Peyer's patch (tissue), 4 donors: ENCODE results near the gene MESP2. TPM values are rescaled to one million over a fixed set of nuclear protein-coding genes. Genes with fewer than 3 reads are reported as not detected.

Source experiments
- DNase-seq, 3 donors: peaks; one replicate each; pipeline ENCODE4 v3.0.0-alpha.2; 2017 to 2019
- H3K27ac ChIP-seq, 4 donors: fragments of 200-600 bp; sonication (generic); one replicate each; pipeline ENCODE4 v1.5.1; 2016 to 2019
- H3K27me3 ChIP-seq, 2 donors: fragments of 200-600 bp; sonication (generic); one replicate each; pipeline ENCODE4 v1.5.1; 2019
- H3K36me3 ChIP-seq, 3 donors: fragments of 200-600 bp; sonication (generic); one replicate each; pipeline ENCODE4 v1.5.1; 2016 to 2019
- H3K4me1 ChIP-seq, 4 donors: fragments of 200-600 bp; sonication (generic); one replicate each; pipeline ENCODE4 v1.5.1; 2016 to 2019
- H3K4me3 ChIP-seq, 4 donors: fragments of 200-600 bp; sonication (generic); 1 replicate in 3 of 4; 2 replicates in 1 of 4; pipeline ENCODE4 v1.5.1; 2016 to 2019; ENCODE audit warnings: mild to moderate bottlenecking in 1 of 4
- H3K9me3 ChIP-seq, 4 donors: fragments of 200-600 bp; sonication (generic); one replicate each; pipeline ENCODE4 v1.5.1; 2016 to 2019; ENCODE audit warnings: mild to moderate bottlenecking in 1 of 4
- POLR2A ChIP-seq, 2 donors: fragments of 450-650 bp; IDR thresholded peaks; one replicate each; pipeline ENCODE4 v1.5.1; 2017; ENCODE audit warnings: antibody characterized with exemption in 2 of 2, mild to moderate bottlenecking in 2 of 2, moderate library complexity in 2 of 2
- total RNA-seq, 4 donors: library from RNA; depleted of rRNA; stranded (reverse); fragments of >200 nt; gene quantifications; one replicate each; pipeline ENCODE4 v1.1.0, GENCODE V29; 2016
- TF ChIP-seq, protein P1 (sequence below), 6 experiments: fragments of 450-650 bp in 4 of 6; fragments of 200-600 bp in 2 of 6; sonication (generic) in 1 of 6; IDR thresholded peaks; one replicate each; pipeline ENCODE4 v1.5.1; 2017 to 2019; ENCODE audit warnings: antibody characterized with exemption in 6 of 6, mild to moderate bottlenecking in 3 of 6, moderate library complexity in 1 of 6

Gene MESP2
- total RNA-seq, 4 donors from 2014 or later, result not detected

DNA sequence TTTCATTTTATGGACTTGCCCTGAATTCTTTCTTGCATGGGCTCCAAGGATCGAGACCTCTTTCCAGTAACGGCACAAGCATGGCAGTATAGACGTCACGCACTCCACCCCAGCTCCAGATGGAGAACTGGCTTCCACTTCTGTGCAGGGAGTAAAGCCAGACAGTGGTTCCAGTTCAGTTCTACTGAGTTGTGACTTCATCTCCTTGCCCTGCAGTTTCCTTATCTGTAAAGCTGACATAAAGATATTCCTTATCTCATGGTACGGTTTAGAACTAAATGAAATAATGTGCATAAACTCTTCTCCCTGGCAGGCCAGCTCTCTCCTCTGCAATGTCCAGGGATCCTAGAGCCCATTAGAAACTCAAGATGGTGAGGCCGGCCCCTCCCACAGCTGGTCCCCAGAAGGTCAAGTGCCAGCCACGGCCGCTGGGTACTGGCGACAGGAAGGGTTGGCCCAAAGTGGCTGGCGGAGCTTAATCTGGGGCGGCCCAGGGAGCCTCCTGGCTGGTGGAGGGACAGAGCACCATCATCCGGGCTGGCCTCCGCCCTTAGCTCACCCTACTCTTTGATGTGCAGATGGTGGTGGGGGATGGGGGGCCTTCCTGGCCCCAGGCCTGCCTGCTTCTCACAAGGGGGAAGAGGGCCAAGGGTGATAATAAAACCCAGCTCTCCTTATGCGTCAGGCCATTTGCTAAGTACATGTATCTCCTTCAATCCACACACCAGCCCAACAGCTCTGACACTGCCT, 7.2 kb downstream of the MESP2 start:
- peaks cover 0 to 47% (median 3%) of the 10 kb centered on the region in 4 donors for H3K4me1 ChIP-seq
- H3K27ac ChIP-seq, result peak overlapping the region in 3 of 4 donors; percentile 68 to 97 (median 91)
- H3K4me3 ChIP-seq, result no peak overlapping the region
- no peaks in the 10 kb centered on the region for H3K9me3 ChIP-seq
- H3K27me3 ChIP-seq, result no peaks in the 10 kb centered on the region
- DNase-seq, result peak in 1 of 3 donors; percentile 82
- H3K36me3 ChIP-seq, result peaks cover 0 to 7% (median 0%) of the 10 kb centered on the region in 3 donors
- TF ChIP-seq, protein P1, sequence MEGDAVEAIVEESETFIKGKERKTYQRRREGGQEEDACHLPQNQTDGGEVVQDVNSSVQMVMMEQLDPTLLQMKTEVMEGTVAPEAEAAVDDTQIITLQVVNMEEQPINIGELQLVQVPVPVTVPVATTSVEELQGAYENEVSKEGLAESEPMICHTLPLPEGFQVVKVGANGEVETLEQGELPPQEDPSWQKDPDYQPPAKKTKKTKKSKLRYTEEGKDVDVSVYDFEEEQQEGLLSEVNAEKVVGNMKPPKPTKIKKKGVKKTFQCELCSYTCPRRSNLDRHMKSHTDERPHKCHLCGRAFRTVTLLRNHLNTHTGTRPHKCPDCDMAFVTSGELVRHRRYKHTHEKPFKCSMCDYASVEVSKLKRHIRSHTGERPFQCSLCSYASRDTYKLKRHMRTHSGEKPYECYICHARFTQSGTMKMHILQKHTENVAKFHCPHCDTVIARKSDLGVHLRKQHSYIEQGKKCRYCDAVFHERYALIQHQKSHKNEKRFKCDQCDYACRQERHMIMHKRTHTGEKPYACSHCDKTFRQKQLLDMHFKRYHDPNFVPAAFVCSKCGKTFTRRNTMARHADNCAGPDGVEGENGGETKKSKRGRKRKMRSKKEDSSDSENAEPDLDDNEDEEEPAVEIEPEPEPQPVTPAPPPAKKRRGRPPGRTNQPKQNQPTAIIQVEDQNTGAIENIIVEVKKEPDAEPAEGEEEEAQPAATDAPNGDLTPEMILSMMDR (IDR thresholded peaks at IDR 0.05), result no peak
- no peak for TF ChIP-seq POLR2A (IDR thresholded peaks at IDR 0.05)

DNA sequence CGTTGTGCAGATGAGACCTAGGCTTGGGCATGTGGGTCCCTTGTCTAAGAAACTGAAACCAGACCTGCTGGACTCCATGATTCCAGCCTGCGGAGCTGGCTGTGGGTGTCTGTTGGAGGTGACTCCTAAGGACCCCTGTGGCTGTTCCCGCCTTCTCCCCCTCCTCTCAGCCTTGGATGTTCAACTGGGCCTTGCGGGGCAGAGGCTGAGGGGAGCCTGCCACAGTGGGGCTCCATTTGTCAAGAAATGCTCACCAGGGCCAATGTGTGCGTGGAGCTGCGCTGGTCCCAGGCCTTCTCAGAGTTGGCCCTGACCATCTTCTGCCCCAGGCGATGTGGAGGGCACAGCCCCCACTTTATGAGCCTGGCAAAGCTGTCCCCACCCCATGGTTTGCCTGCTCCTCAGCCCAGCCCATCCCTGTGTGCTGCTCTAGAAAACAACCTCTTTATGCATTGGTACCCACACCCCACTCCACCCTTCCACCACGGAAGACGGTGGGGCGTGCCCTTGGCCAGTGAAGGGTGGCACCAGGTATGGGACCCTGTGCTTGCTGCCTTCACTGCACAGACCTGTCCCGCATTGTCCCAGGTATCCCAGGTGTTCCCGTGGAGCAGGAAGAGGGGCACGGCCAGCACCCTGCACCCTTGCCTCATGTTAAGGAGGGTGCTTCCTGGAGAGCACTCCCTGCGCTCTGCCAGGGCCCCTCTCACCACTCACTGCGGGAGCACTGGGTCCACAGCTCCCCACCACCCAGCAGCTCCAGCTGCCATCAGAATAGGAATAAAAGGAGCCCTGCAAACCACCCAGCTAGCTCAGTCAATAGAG, 7.9 kb downstream of the MESP2 start:
- Histone ChIP-seq H3K36me3 (peaks cover 0 to 12% (median 0%) of the 10 kb centered on the region in 3 donors), H3K27me3 (no peaks in the 10 kb centered on the region), H3K27ac (peak overlapping the region in 3 of 4 donors; percentile 68 to 97 (median 91)), H3K4me1 (peaks cover 0 to 47% (median 3%) of the 10 kb centered on the region in 4 donors), H3K9me3 (no peaks in the 10 kb centered on the region), H3K4me3 (no peak overlapping the region)
- peak; percentile 16 to 24 for TF ChIP-seq POLR2A (IDR thresholded peaks at IDR 0.05)
- TF ChIP-seq, protein P1 (IDR thresholded peaks at IDR 0.05), result no peak
- no peak for DNase-seq

DNA sequence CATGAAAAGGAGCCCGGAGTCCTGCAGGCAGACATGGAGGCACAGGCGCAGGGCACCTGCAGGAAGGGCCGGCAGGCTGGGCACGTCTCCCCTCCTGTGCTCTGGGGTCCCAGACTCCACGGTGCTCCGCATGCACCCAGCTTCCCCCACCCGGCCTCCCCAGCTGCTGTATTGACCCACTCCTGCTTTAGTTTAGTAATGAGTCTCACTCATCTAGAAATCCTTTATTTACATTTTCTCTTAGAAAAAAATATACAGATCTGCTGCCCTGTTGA, 8.5 kb downstream of the MESP2 start:
- no peaks in the 10 kb centered on the region for H3K9me3 ChIP-seq
- peaks cover 0 to 47% (median 3%) of the 10 kb centered on the region in 4 donors for H3K4me1 ChIP-seq
- DNase-seq, result no peak
- peak in 1 of 2 donors; percentile 4 for TF ChIP-seq POLR2A (IDR thresholded peaks at IDR 0.05)
- TF ChIP-seq, protein P1 (IDR thresholded peaks at IDR 0.05), result no peak
- peak overlapping the region in 3 of 4 donors; percentile 68 to 97 (median 91) for H3K27ac ChIP-seq
- H3K27me3 ChIP-seq, result no peaks in the 10 kb centered on the region
- peaks cover 0 to 16% (median 0%) of the 10 kb centered on the region in 3 donors for H3K36me3 ChIP-seq
- no peak overlapping the region for H3K4me3 ChIP-seq

DNA sequence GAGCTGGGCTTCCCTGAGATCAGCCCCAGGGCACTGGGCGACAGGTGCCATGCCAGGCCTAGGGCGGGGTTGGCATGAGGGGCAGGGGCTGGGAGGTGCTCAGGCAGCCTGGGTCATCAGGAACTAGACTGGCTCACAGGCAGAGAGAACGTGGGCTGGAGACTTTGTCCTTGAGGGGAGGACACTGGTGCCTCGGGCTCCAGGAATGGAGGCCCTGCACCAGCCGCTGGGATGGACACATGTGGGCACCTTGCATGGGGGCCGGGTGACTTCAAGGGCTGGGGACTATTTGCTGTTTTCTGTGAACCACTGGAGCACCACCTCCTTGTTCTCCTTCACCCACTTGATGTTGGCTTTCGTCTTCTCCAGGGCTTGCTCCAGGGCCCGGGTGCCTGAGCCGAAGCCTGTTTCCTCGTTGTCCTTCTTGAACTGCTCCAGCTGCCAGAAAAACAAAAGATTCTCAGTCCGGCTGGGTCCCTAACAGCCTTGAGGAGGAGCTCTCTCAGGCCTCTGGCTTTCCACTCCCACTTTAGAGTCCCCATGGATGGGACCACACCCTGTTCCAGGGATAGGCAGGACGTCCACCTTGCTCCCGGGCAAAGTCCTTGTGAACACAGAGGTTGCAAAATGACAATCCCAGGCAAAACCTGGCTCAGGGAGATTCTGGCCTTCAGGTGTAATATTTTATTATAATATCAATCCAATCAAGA, 9.1 kb downstream of the MESP2 start:
- Histone ChIP-seq H3K9me3 (no peaks in the 10 kb centered on the region), H3K4me1 (peaks cover 0 to 47% (median 3%) of the 10 kb centered on the region in 4 donors)

DNA sequence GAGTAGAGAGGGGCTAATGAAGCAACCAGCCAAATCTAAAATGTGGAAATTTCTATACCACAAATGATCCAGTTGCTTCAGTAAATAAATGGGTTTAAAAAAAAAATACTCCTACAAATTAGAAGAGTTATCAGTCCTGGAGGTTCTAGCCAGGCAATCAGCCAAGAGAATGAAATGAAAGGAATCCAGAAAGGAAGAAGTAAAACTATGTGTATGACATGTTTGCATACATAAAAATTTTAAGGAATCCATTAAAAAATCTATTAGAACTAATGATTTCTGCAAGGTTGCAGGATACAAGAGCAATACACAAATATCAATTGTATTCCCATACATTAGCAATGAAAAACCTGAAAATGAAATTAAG, 9.6 kb downstream of the MESP2 start:
- no peak for DNase-seq
- Histone ChIP-seq H3K27me3 (no peaks in the 10 kb centered on the region), H3K9me3 (no peaks in the 10 kb centered on the region), H3K4me1 (peaks cover 0 to 44% (median 3%) of the 10 kb centered on the region in 4 donors), H3K4me3 (no peak overlapping the region), H3K36me3 (peaks cover 0 to 27% (median 0%) of the 10 kb centered on the region in 3 donors), H3K27ac (peak overlapping the region in 3 of 4 donors; percentile 18 to 97 (median 91))
- no peak for TF ChIP-seq POLR2A (IDR thresholded peaks at IDR 0.05)
- TF ChIP-seq, protein P1 (IDR thresholded peaks at IDR 0.05), result no peak

More for the DNA sequence above, 9.1 kb downstream of the MESP2 start:
- DNase-seq, result peak in 2 of 3 donors; percentile 80 to 89
- Histone ChIP-seq H3K27ac (peak overlapping the region in 3 of 4 donors; percentile 68 to 97 (median 91)), H3K4me3 (no peak overlapping the region), H3K27me3 (no peaks in the 10 kb centered on the region), H3K36me3 (peaks cover 0 to 22% (median 0%) of the 10 kb centered on the region in 3 donors)
- TF ChIP-seq POLR2A (IDR thresholded peaks at IDR 0.05), result peak in 1 of 2 donors; percentile 67
- TF ChIP-seq, protein P1 (IDR thresholded peaks at IDR 0.05), result no peak
